C4-2B (cell line): ENCODE measurements around the gene TMEM8B.

Experiments used
- CTCF ChIP-seq: fragments of 450-650 bp; conservative IDR thresholded peaks from 2 replicates; pipeline ENCODE4 v1.5.1; 2017; ENCODE audit warnings: mild to moderate bottlenecking
- ZFX ChIP-seq: fragments of 450-650 bp; IDR thresholded peaks from 2 replicates; pipeline ENCODE4 v1.6.1; 2017

GRCh38 chr9:35835766-35836165, 6.7 kb downstream of the TMEM8B start:
- TF ChIP-seq CTCF = no peak
- TF ChIP-seq ZFX = no peak
